GM19395 (cell line): Measurements from ENCODE around the gene AGAP1.
"Not testable (repeated sequence)": the region's sequence is repeated elsewhere in the genome, so short reads cannot be mapped to it uniquely, and the experiment has no call there.

ENCODE experiments used
- ATAC-seq: cut with Tn5 transposase; IDR thresholded peaks from one replicate; pipeline ENCODE4 v1.9.1; 2021; ENCODE audit warnings: mild to moderate bottlenecking, moderate library complexity; ENCODE audit not compliant: unreplicated experiment

Gene AGAP1

GRCh38 chr2:236045251-236046235 is 551.7 kb downstream of the AGAP1 start:
- no peak for ATAC-seq

DNA sequence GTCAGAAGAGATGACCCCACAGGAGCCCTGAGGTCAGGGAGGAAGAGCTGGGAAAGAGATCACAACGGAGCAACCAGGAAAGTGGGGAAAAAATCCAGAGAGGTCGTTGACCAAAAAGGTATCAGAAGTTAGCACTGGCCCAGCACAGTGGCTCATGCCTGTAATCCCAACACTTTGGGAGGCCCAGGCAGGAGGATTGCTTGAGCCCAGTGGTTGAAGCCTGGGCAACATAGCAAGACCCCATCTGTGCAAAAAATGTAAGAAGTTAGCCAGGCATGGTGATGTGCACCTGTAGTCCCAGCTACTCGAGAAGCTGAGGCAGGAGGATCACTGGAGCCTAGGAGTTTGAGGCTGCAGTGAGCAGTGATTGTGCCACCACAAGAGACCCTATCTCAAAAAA is 552.9 kb downstream of the AGAP1 start:
- no peak for ATAC-seq

DNA sequence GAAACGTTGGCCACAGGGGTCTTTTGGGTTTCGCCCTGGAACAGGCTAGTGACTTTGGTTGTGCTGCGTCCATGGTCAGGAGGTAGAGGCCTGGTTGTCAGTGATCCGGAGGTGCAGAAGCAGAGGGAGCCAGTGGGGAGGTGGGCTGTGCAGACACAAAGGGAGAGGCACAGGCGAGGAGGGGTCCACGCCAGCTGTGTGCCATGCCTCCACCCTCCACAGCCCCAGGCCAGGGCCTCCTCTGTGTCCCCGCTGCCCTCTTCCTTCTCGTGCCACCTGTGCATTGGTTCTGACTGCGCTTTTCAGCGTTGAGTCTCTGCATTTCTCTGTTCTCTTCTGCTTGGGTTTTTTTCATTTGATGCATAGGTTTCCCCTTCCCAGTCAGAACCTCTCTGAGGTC is 553.3 kb downstream of the AGAP1 start:
- ATAC-seq = no peak

- ATAC-seq = no peak
Observed at GRCh38 chr2:236047886-236048540, 554.2 kb downstream of the AGAP1 start.

- no peak for ATAC-seq
Observed at GRCh38 chr2:236049981-236050380, 556.1 kb downstream of the AGAP1 start.

GRCh38 chr2:236051351-236051750 is 557.5 kb downstream of the AGAP1 start:
- ATAC-seq = no peak

DNA sequence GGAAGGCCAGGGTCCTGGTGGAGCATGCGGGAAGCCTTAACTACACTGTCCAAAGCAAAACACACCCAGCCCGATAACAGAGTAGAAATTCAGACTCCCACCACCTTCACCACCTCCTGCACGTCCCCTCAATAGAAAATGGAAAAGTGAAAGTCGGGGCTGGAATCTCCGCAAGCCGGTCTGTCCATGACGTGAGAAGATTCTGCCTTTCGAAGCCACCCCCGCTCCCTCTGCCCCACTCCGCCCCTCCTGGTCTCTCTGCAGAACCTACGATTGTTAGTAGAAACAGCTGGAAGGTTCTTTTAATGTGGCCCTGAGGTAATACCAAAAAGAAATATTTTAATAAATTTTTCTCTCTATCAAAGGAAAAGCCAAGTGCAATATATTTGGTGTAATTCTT is 558.0 kb downstream of the AGAP1 start:
- ATAC-seq = no peak

GRCh38 chr2:236052206-236052605 is 558.4 kb downstream of the AGAP1 start:
- no peak for ATAC-seq

- no peak for ATAC-seq
Observed at GRCh38 chr2:236052926-236053821, 559.3 kb downstream of the AGAP1 start.

DNA sequence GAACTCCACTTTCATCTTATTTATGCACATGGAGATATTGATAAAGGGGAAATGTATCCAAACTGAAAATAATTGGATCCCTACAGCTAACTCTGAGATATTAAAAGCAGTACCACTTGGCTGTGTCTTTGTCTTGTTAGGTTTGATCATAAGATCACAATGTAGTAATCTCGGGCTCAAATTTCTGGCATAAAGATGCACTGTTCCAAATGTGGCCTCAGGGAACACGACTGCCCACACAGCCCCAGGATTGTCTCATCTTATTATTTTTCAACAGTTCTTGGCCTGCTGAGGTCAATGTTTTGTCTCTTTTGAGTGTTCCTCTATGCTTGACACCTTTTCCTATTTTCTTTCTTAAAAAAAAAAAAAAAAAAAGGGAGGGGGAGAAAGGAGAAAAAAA is 560.3 kb downstream of the AGAP1 start:
- no peak for ATAC-seq

- no peak for ATAC-seq
Observed at GRCh38 chr2:236054621-236055305, 560.9 kb downstream of the AGAP1 start.

- no peak for ATAC-seq
Observed at GRCh38 chr2:236055471-236055870, 561.6 kb downstream of the AGAP1 start.

DNA sequence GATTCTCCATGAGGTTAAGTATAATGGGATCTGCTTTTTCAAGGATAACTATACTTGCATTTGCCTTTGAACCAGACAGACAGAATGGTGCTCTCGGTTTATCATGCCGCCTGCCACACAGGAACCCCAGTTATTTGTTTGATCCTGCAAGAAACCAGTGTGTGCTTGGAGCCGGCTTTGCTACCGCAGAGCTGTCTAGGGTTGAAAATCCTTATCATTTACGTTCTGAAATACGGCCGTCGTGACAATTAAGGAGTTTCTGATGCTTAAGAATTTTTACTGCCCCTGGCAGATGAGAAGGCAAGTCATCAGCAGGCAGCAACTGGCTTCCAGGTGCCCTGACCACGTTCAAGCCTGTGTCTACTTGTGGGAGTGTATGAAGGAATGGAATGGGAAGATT is 562.3 kb downstream of the AGAP1 start:
- ATAC-seq = no peak

DNA sequence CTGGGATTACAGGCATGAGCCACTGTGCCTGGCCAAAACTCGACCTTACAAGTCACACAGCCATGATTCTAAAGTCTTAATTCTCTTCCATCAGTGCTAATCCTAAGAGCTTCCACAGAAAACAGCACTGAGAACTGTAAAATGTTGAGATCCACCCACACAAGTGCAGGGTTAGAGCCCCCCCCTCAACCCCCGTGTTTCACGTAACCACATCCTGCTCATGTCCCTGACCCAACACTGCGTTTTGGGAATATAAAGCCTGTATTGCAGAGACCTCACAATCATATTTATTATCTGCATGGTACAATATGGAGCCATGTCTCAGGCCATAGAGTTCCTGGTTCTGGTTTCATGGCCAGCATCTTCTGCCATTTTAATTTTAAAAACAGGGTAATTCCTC is 563.5 kb downstream of the AGAP1 start:
- no peak for ATAC-seq

DNA sequence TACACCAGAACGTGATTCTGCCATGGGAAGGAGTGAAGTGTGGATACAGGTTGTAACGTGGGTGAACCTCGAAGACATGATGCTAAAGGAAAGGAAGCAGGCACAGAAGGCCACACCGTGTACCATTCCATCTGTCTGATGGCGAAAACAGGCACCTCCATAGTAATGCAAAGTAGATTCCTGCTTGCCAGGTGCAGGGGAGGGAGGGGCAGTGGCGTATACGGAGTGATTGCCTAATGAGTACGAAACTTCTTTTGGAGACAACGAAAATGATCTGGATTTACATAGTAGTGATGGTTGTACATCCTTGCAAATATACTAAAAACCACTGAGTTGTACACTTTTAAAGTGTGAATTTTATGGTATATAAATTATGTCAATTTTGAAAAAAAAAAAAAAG is 567.7 kb downstream of the AGAP1 start:
- ATAC-seq = no peak

DNA sequence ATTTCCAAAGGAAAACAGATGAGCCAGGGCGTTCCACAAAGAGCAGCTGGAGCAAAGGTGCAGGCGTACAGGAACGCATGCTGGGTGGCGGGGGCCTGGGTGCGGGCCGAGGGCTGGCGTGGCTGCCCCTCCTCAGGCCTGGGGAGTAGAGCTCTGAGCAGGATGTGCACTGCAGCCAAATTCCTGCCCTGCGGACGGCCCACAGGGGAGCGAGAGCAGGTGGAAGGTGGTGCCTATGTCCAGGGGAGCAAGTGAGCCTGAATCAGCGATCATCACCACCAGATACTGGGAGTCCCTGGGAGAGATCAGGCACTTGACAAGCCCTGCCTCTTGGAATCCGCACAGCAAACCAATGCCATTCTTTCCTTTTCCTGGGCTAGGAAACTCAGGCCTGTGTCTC is 568.1 kb downstream of the AGAP1 start:
- no peak for ATAC-seq

GRCh38 chr2:236062806-236063205 is 569.0 kb downstream of the AGAP1 start:
- ATAC-seq = not testable (repeated sequence)

- no peak for ATAC-seq
Observed at GRCh38 chr2:236063994-236064393, 570.2 kb downstream of the AGAP1 start.

DNA sequence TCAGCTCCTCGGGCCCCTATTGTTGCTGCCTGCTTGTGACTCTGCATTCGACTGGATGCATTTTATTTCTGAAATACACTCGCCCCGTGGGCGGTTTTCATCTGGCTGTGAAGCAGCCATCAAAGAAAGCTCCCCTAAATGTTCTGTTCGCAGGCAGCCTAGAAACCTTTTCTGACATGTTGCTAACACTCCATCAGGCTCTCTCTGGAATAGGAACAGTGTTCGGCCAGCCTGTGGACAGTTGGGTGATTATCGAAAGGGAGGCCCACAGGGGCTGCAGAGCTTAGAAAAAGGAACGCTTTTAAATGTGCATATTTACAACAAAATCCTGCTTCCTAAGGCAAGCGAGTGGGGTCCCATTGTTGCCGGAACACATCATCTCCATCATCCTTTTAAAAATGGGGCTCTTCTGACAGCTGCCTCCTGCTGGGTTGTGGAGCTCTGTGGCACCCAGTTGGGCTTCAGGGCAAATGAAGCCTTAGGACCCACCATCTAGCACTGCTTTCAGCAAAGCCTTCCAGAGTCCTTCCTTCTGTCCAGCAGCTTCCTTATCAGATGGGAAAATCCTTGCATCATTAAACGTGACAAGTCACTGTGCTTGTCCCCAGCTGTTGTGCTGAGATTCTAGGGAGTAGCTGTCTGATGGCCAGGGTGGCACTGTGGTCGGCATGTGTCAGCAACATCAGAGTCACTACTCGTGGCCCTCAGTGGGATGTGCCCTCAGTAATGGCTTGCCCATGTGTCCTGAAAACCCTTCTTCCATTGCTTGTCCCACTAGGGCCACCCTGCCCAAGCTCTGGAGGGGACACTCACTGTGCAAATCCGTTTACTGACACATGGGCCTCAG is 571.7 kb downstream of the AGAP1 start:
- no peak for ATAC-seq

- ATAC-seq = no peak
Observed at GRCh38 chr2:236070236-236070635, 576.4 kb downstream of the AGAP1 start.
